H1 (cell line): ENCODE data around the gene CFAP58. TPM values are rescaled to one million over a fixed set of nuclear protein-coding genes. Genes with fewer than 3 reads are reported as not detected.

Experiments used
- CTBP2 ChIP-seq: IDR thresholded peaks from 2 replicates; pipeline ENCODE4 v1.7.0; 2011; ENCODE audit warnings: borderline replicate concordance, mild to moderate bottlenecking, moderate library complexity, mixed read lengths, low read length; ENCODE audit not compliant: insufficient read depth, insufficient read length
- EZH2 ChIP-seq: fragments of 200-600 bp; sonication (generic); IDR thresholded peaks from 2 replicates; pipeline ENCODE4 v1.7.1; 2012; ENCODE audit warnings: low read depth, mild to moderate bottlenecking, moderate library complexity, low read length, inconsistent platforms; ENCODE audit not compliant: severe bottlenecking
- JUN ChIP-seq: IDR thresholded peaks from 2 replicates; pipeline ENCODE4 v1.6.1; 2011; ENCODE audit warnings: low read depth, mild to moderate bottlenecking, improper control_type of control experiment, low read length
- JUND ChIP-seq: IDR thresholded peaks from 2 replicates; pipeline ENCODE4 v1.6.1; 2011; ENCODE audit warnings: mild to moderate bottlenecking, improper control_type of control experiment, low read length
- RAD21 ChIP-seq, 2 experiments: IDR thresholded peaks in 1 of 2; conservative IDR thresholded peaks in 1 of 2; 2 replicates each; pipeline ENCODE4 v1.6.1; 2011; ENCODE audit warnings: low read depth in 2 of 2, low read length in 2 of 2, improper control_type of control experiment in 1 of 2, inconsistent platforms in 1 of 2, mild to moderate bottlenecking in 1 of 2, moderate library complexity in 1 of 2
- SP2 ChIP-seq: IDR thresholded peaks from 2 replicates; pipeline ENCODE4 v1.6.1; 2012; ENCODE audit warnings: mild to moderate bottlenecking, low read length, inconsistent platforms
- SUZ12 ChIP-seq: fragments of 200-600 bp; sonication (generic); IDR thresholded peaks from 2 replicates; pipeline ENCODE4 v1.6.1; 2012; ENCODE audit warnings: mild to moderate bottlenecking, inconsistent platforms, low read length, moderate library complexity, mixed read lengths
- TAF7 ChIP-seq: optimal IDR thresholded peaks from 2 replicates; pipeline ENCODE3; 2011; ENCODE audit warnings: low read depth, mild to moderate bottlenecking, inconsistent platforms, low read length, moderate library complexity, borderline replicate concordance
- ZNF274 ChIP-seq: IDR thresholded peaks from 2 replicates; pipeline ENCODE4 v1.7.0; 2012; ENCODE audit warnings: low read length, borderline replicate concordance; ENCODE audit errors: extremely low read depth
- polyA plus RNA-seq, 7 experiments: library from polyadenylated mRNA; depleted of rRNA in 3 of 7; stranded (reverse) in 5 of 7; unstranded in 2 of 7; fragments of >200 nt in 5 of 7; fragments of 200-250 nt in 2 of 7; gene quantifications; 1 replicate in 5 of 7; 2 replicates in 1 of 7; 4 replicates in 1 of 7; pipeline versions ENCODE4 v1.2.1 to v1.2.3, GENCODE V29; 2011 to 2013; ENCODE audit warnings: missing spikeins in 2 of 7, mixed read lengths in 2 of 7
- total RNA-seq: library from RNA; stranded (reverse); fragmentation: NEBNext Ultra II Directional; extraction: Animal tissue kit (Norgen Biotek cat#: 25700); gene quantifications from 2 replicates; pipeline ENCODE4 v1.2.1, GENCODE V29; 2021
- TF ChIP-seq, protein P1 (sequence below): IDR thresholded peaks from 2 replicates; pipeline ENCODE4 v1.6.1; 2012; ENCODE audit warnings: low read length, inconsistent platforms

CFAP58 gene
- total and polyA plus RNA-seq, 2 of the 8 experiments (the other 6 are each of a cell fraction or from before 2014, with no cell fraction given), result 0.32 to 0.71 TPM

DNA sequence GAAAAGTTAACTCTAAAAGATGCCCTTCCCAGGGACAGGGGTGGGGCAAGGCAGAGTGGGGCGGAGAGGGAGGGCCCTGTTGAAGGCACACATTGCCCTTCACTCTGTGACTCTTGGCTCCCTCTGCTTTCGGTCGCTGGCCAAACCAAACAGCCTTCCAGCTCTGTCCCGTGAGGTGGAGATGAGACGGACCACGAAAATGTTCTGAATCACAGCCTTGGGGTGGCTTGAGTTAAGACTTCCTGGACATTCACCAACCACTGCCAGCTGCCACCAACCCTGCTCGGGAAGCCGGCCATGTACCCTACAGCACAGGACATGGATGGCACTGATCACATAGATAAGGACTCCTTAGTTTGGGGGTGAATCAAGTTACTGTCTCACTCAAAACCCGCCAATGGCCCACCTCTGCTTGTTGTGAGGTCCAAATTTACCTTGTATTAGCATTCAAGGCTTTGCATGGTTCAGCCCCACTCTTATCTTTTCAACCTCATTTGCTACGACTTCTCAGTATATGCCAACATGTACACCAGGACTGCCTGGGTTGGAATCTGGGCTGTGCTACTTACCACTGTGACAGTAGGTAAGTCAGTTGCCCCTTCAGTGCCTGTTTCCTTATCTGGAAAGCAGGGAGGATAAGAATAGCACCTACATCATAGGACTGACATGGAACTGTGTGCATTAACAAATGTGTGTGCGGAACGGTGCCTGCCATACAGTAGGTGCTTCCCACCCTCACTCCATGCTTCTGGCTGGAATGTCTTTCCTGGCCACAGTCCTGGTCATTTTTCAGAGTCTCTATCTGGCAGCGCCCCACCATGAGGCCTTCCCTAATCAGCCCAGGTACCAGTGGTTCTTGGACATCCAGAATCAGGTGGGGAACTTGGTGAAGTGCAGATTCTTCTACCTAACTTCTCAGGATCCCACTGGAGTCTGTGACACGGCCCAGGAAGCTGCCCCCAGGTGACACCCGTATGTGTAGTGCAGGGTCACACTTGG, 43.4 kb upstream of the CFAP58 start (continued):
- TF ChIP-seq, protein P1, sequence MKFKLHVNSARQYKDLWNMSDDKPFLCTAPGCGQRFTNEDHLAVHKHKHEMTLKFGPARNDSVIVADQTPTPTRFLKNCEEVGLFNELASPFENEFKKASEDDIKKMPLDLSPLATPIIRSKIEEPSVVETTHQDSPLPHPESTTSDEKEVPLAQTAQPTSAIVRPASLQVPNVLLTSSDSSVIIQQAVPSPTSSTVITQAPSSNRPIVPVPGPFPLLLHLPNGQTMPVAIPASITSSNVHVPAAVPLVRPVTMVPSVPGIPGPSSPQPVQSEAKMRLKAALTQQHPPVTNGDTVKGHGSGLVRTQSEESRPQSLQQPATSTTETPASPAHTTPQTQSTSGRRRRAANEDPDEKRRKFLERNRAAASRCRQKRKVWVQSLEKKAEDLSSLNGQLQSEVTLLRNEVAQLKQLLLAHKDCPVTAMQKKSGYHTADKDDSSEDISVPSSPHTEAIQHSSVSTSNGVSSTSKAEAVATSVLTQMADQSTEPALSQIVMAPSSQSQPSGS, result no peak
- TF ChIP-seq SUZ12 (no peak), TAF7 (no peak), CTBP2 (no peak), JUND (no peak), JUN (no peak), SP2 (no peak), RAD21 (IDR thresholded peaks at IDR 0.05 in 1 of 2, conservative IDR thresholded peaks at IDR 0.05 in 1 of 2; ENCODE audit: low read depth in 2 of 2, low read length in 2 of 2) (no peak), EZH2 (no peak), ZNF274 (no peak)
